Activated T-helper 1 cell treated with anti-CD3 and anti-CD28 coated beads, Interleukin-2, amount 50 U/mL, for 16 hours (primary cell): ENCODE data around the gene VSNL1.
"Not testable (repeated sequence)": the region's sequence is repeated elsewhere in the genome, so short reads cannot be mapped to it uniquely, and the experiment has no call there.

ENCODE experiments used
- DNase-seq, 2 donors: peaks; one replicate each; pipeline ENCODE4 v3.0.0-alpha.2; 2020; ENCODE audit warnings: low read depth in 1 of 2, low spot score in 1 of 2

Gene VSNL1

GRCh38 chr2:17541531-17541950 lies 1.0 kb downstream of the VSNL1 start:
- DNase-seq, result no peak

DNA sequence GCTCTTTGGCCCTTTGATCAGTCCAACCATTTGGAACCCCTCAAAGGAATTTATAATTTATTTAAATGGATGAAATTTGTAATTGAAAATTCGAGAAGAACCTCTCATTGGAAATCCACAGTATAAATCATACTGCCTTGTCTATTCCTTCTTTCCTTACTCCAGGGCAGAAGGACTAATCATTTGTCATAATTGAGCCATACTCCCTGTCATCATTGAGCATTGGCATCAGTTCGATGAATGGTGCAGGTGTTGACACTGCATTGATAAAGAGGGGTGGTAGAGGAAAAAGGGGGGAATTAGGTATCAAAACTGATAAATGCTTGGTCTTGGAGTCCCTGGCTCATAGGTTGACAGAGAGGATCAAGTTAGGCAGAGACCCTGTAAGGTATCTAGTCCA lies 2.0 kb downstream of the VSNL1 start:
- DNase-seq, result no peak

DNA sequence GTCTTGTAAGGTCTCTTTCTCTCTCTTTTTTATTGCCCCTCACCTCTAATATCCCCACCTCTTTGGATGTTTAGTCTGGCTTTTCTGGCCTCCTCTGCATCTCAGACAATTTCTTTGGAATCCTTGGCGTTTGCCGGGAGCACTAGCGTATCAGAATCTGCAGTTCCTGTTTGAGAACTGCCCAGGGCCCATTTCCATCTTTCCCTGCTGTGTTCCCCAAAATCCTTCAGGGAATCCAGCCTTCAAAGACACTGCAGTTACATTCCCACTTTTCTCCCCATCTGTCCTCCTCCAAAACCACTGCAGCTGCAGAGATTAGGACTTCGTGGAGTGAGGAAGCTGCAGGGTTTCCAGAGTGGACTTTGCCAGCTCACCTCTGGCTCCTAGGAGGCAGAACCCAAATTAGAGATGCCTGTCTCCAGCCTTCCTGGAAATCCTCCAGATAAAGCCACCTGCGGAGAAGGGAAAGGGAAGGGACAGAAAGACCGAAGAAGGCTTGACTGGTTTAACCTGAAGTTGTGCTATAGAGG lies 2.7 kb downstream of the VSNL1 start:
- no peak for DNase-seq

DNA sequence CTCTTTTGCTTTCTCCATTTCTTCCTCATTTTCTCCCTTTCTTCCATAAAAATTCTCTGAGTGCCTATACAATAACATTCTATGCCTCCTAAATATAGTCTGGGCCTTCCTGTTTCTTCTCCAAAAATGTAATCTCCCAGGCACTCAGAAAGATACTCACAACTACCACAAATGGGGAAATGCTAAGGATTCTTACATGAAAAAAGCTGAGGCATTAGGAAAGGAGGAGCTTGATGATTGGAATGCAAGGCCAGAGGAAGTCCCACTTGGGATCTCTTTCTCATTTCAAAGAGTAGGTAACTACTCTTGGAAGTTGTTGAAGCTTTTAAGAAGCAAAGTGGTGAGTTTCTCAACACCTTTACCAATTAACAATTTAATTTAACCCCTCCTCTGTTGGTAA lies 3.4 kb downstream of the VSNL1 start:
- no peak for DNase-seq

- no peak for DNase-seq
Measured at GRCh38 chr2:17544256-17544655, 3.8 kb downstream of the VSNL1 start.

- no peak for DNase-seq
Measured at GRCh38 chr2:17545680-17546613, 5.5 kb downstream of the VSNL1 start.

GRCh38 chr2:17547237-17547636 lies 6.7 kb downstream of the VSNL1 start:
- no peak for DNase-seq

DNA sequence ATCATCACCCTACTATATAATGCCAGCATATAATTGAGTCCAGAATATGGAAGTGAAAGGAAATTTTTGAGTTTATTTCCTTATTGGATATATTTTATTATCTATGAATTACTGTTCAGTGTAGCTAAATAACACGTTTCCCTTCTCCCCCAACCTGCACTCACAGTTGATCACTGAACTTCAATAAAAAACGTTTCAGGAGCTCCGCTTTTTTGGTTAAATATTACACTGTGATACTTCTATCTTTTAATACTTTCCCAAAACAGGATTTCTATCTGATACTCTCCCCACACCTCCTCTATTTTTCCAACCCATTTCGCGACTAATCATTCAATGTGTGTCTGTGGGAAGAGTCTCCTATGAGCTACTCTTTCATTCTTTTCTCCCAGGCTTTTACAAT lies 7.2 kb downstream of the VSNL1 start:
- DNase-seq, result no peak

GRCh38 chr2:17550907-17551306 lies 10.4 kb downstream of the VSNL1 start:
- DNase-seq, result no peak

DNA sequence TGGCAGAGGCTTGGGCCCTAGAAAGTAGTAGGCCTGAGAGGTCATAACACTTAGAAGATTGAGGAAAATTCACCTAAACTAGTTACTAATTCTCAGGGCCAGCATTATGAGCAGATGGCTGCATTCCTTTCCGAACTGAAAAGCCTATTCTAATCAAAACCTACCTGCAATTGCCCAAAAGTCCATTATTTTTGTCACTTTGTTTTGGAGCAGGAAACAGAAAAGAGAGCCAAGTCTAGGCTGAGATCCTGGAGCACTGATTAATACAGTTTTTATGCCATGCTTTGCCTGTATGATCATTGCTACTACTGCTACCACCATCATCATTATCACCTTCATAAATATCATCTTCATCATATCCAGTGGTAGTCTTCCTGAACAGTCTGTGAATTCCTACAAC lies 14.7 kb downstream of the VSNL1 start:
- DNase-seq, result no peak

DNA sequence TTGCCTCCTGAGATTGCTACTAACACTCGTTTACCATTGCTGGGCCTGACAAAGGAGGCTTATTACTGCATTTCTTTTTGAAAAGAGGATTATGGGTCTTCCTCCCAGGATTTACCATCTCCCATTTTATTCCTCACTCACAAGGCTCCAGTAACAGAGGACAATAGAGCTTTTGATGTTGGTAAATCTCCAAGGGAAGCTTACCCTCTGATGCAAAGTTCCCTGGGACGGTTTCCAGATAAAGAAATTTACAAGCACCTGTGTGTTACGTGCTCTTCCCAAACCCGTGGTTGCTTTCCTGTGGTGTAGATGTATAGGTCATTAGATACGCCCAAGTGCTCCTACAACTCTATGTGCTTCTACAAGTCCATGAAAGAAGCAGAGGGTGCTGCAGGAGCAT lies 17.1 kb downstream of the VSNL1 start:
- DNase-seq, result no peak

DNA sequence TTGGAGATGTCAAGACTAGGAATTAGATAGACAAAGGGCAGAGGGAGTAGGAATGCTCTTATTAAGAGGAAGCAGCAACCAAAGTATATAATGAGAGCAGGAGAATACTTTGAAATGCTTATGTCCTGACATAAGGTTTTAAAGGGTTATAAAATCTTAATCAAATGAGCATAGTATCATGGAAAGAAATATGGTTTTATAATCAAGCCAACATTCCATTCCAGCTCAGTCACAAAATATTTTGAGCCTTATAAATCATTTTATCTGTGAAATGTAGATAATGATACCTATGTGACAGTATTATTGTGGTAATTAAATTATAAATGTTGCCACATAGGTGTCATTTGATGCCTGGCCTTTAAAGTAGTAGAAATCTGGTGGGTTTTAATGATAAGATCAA lies 17.6 kb downstream of the VSNL1 start:
- no peak for DNase-seq

DNA sequence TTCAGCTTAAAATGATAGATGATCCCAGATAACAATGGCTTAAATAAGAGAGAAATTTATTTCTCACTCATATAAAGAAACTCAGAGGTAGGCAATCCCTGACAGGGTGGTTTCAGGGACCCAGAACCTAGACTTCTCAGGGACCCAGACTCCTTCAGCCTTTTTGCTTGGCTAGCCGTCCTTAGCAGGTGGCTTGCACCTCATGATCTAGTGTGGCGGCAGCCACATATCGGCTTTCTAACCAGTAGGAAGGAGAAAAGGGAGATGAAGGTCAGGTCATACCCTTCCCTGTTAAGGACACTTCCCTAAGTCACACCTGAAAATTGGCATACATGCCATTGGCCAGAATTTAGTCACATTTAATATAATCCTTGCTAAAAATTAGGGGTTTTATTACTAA lies 18.4 kb downstream of the VSNL1 start:
- DNase-seq, result no peak

DNA sequence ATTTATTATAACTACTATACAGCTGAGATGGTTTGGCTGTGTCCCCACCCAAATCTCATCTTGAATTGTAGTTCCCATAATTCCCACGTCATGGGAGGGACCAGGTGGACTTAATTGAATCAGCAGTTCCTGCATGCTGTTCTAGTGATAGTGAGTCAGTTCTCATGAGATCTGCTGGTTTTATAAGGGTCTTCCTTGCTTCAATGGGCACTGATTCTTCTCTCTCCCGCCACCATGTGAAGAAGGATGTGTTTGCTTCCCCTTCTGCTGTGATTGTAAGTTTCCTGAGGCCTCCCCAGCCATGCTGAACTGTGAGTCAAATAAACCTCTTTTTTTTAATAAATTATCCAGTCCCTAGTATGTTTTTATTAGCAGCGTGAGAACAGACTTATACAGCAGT lies 25.2 kb downstream of the VSNL1 start:
- not testable (repeated sequence) for DNase-seq

DNA sequence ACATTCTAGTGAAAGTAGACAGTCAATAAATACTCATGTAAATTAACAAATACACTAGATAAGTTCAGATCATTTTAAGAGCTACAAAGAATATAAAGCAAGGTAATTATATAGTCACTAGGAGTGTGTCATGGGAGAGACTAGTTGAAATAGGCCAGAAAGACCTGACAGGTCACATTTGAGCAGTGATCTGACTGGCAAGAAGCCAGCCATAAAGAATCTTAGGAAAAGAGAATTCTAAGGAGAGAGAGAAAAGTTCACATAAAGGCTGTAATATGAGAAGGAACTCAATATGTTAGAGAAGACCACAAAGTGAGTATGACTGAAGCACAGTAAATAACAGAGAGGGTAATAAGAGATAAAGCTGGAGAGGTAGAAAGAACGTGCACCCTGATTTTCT lies 31.2 kb downstream of the VSNL1 start:
- DNase-seq, result no peak

DNA sequence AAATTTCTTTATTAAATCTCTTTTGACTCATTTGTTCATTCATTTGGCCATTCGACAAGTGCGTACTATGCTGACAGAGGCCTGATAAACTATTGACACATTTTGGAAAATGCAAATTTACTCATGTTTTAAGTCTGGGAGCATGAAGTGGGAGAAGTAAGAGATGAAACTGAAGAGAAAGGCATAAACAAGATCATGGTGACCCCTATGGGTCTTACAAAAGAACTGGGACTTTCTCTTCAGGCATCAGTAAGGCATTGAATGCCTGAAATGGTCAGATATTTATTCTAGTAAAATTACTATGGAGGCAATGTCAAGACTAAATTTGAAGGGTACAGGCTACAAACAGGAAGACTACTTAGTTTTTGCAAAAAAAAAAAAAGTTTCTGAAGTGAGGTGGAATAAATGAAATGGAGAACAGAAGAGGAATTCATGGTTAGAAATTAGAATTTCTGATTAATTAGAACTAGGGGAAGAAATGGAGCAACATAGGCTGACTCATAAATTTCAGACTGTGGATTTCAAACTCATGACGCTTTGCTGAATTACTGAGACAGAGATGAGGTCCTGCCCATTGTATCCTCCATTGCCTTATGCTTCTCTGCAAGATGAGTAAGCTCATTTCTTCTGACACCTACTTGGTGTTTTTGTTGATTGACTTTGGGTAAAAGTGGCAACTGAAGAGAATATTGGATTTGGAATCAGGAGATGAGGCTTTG lies 32.7 kb downstream of the VSNL1 start:
- no peak for DNase-seq

DNA sequence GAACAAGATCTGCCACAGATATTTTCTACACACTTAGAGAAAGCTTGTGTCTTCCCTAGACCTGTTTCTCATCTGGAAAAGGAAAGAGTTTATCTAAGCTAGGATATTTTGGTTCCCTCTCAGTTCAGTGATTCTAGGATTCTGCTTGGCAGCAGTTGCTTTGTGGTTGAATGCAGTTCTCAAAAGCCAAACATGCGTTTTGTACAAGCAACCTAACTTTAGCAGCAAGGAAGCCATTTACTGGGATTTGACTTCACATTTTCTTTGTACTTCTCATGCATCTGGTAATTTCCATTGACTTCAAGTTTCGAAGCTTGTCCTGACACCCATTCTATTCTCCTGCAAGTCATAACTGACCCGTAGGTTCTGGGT lies 33.3 kb downstream of the VSNL1 start:
- no peak for DNase-seq

DNA sequence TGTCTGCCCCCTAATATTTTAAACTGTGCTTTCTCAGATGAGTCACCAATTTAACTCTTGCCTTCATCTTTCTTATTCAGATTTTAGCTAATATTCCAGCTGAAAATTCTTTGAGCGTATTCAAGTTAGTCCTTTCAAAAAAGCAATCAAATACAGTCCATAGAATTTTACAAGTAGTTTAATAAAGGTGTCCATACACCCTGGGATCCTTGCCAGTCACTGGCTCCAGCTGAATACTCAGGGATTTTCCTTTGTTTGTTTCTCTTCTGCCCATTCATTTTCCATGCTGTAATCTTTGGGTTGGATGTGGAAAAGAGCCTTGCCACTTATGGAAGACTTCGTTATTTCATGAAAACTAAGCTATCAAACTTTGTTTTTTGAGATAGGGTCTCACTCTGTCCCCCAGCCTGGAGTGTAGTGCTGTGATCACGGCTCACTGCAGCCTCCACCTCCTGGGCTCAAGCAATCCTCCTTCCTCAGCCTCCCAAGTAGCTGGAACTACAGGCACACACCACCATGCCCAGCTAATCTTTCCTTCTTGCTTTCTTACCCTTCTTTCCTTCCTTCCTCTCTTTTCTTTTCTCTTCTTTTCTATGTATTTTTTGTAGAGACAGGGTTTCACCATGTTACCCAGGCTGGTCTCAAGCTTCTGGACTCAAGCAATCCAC lies 34.0 kb downstream of the VSNL1 start:
- DNase-seq, result no peak

- DNase-seq, result no peak
Measured at GRCh38 chr2:17576802-17577201, 36.3 kb downstream of the VSNL1 start.

- no peak for DNase-seq
Measured at GRCh38 chr2:17578466-17578928, 38.0 kb downstream of the VSNL1 start.

DNA sequence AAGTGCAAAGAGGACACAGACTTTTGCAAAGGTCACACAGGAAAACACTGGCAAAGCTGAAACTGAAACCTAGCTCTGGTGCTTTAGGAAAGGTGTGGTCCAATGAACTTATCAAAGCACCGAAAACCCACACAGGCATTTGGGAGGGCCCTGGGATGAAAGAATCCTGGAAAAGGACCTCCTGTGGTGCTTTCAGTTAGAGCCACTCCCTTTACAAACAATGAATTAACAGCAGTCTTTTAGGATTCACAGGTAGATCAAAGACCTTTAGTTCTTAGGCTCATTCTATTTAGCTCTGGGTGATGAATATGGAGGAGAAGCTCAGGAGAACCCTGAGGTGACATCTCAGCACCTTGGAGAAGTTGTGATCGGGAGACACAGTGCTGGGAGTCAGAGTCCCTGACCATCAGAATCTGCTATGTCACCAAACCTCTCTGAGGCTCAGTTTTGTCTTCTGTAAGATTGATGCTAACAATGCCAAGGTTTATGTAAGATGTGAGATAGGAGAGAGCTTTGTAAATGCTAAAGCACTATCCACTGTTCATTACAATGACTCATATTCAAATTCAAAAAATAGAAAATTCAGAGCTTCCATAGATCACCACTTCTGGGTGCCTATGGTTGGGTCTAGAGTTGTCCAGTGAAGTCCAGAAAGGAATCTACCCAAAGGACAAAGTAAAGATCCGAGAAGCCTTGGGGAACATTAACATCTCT lies 39.3 kb downstream of the VSNL1 start:
- no peak for DNase-seq
